GM19397 (cell line): Measurements from ENCODE around the gene CAPZB.

Experiments used
- ATAC-seq: cut with Tn5 transposase; IDR thresholded peaks from one replicate; pipeline ENCODE4 v1.9.1; 2021; ENCODE audit warnings: mild to moderate bottlenecking, moderate library complexity; ENCODE audit not compliant: unreplicated experiment

The CAPZB gene

GRCh38 chr1:19390901-19391595 lies 94.3 kb downstream of the CAPZB start:
- ATAC-seq, result peak; percentile 53

GRCh38 chr1:19390166-19390850 lies 95.0 kb downstream of the CAPZB start:
- no peak for ATAC-seq

GRCh38 chr1:19388980-19389379 lies 96.4 kb downstream of the CAPZB start:
- ATAC-seq, result no peak

- ATAC-seq, result no peak
These were observed 98.3 kb downstream of the CAPZB start for GRCh38 chr1:19387045-19387467.

GRCh38 chr1:19385869-19386591 lies 99.3 kb downstream of the CAPZB start:
- no peak for ATAC-seq

- no peak for ATAC-seq
These were observed 100.1 kb downstream of the CAPZB start for GRCh38 chr1:19385221-19385620.

- no peak for ATAC-seq
These were observed 100.6 kb downstream of the CAPZB start for GRCh38 chr1:19384772-19385187.

GRCh38 chr1:19384113-19384512 lies 101.2 kb downstream of the CAPZB start:
- no peak for ATAC-seq

GRCh38 chr1:19382222-19382621 lies 103.1 kb downstream of the CAPZB start:
- ATAC-seq, result no peak

GRCh38 chr1:19381261-19381660 lies 104.1 kb downstream of the CAPZB start:
- ATAC-seq, result no peak

GRCh38 chr1:19377812-19378718 lies 107.3 kb downstream of the CAPZB start:
- no peak for ATAC-seq

- no peak for ATAC-seq
These were observed 108.6 kb downstream of the CAPZB start for GRCh38 chr1:19376428-19377372.

- ATAC-seq, result no peak
These were observed 109.5 kb downstream of the CAPZB start for GRCh38 chr1:19375631-19376400.

- ATAC-seq, result no peak
These were observed 110.4 kb downstream of the CAPZB start for GRCh38 chr1:19374926-19375325.

- no peak for ATAC-seq
These were observed 111.1 kb downstream of the CAPZB start for GRCh38 chr1:19374083-19374801.

GRCh38 chr1:19373211-19374082 lies 111.9 kb downstream of the CAPZB start:
- ATAC-seq, result no peak

GRCh38 chr1:19372602-19373001 lies 112.7 kb downstream of the CAPZB start:
- no peak for ATAC-seq
